H1 (cell line): ENCODE data around the gene NPFFR1. TPM values are rescaled to one million over a fixed set of nuclear protein-coding genes. Genes with fewer than 3 reads are reported as not detected.

Experiments used
- CTCF ChIA-PET: fragments of 300-600 bp; sonication (Branson Sonifier 250); formaldehyde crosslinking; loops from one replicate; lab custom pipeline; 2021; ENCODE audit not compliant: partially characterized antibody; lab: Charles Lee
- POLR2A ChIA-PET: fragments of 300-600 bp; sonication (Branson Sonifier 250); formaldehyde crosslinking; loops from one replicate; lab custom pipeline; 2021; ENCODE audit warnings: inconsistent platforms; ENCODE audit not compliant: partially characterized antibody; lab: Charles Lee
- DNase-seq, 2 experiments: peaks; one replicate each; pipeline versions ENCODE4 v3.0.0 to v3.0.0-alpha.2; 2010 to 2022; ENCODE audit warnings: low spot score in 2 of 2, low read depth in 1 of 2, mixed read lengths in 1 of 2
- FAIRE-seq: peaks from 2 replicates; lab custom pipeline; 2011; peaks lifted over from hg19 to GRCh38; lab: Jason Lieb, UNC
- H2AFZ ChIP-seq: 2 replicates; pipeline ENCODE4 v1.8.1; 2012; ENCODE audit warnings: low read length, inconsistent platforms
- H2AK5ac ChIP-seq: 2 replicates; pipeline ENCODE4 v1.6.1; 2013; ENCODE audit warnings: low read depth, low read length
- H2BK120ac ChIP-seq: replicated peaks from 2 replicates; pipeline ENCODE3; 2013; ENCODE audit warnings: low read depth, low read length, inconsistent platforms
- H2BK12ac ChIP-seq: 2 replicates; pipeline ENCODE4 v1.6.1; 2013; ENCODE audit warnings: low read depth, low read length
- H2BK15ac ChIP-seq: 2 replicates; pipeline ENCODE4 v1.6.1; 2013; ENCODE audit warnings: low read length
- H2BK20ac ChIP-seq: 2 replicates; pipeline ENCODE4 v1.6.1; 2013; ENCODE audit warnings: low read length
- H2BK5ac ChIP-seq: 2 replicates; pipeline ENCODE4 v1.6.1; 2013; ENCODE audit warnings: low read depth, low read length
- H3K14ac ChIP-seq: 2 replicates; pipeline ENCODE4 v1.6.1; 2013; ENCODE audit warnings: inconsistent platforms; ENCODE audit not compliant: insufficient read length
- H3K18ac ChIP-seq: 2 replicates; pipeline ENCODE4 v1.6.1; 2013; ENCODE audit warnings: low read length; ENCODE audit errors: extremely low read depth
- H3K23ac ChIP-seq: 2 replicates; pipeline ENCODE4 v1.6.1; 2013; ENCODE audit warnings: inconsistent platforms; ENCODE audit not compliant: insufficient read length
- H3K23me2 ChIP-seq: 2 replicates; pipeline ENCODE4 v1.6.1; 2013; ENCODE audit warnings: low read depth, low read length
- H3K27ac ChIP-seq: 2 replicates; pipeline ENCODE4 v1.6.1; 2011; ENCODE audit warnings: low read depth, low read length, inconsistent platforms
- H3K27me3 ChIP-seq, 4 experiments: replicated peaks in 1 of 4; 1 replicate in 1 of 4; 2 replicates in 3 of 4; pipeline versions ENCODE4 v1.6.1 to v1.8.1; 2011 to 2013; ENCODE audit warnings: low read length in 3 of 4, mild to moderate bottlenecking in 3 of 4, inconsistent platforms in 2 of 4, mixed read lengths in 2 of 4, moderate library complexity in 1 of 4; ENCODE audit not compliant: control insufficient read depth in 3 of 4, insufficient read depth in 3 of 4; ENCODE audit errors: extremely low read depth in 1 of 4
- H3K36me3 ChIP-seq, 4 experiments: 2 replicates each; pipeline versions ENCODE4 v1.6.1 to v1.8.1; 2011 to 2013; ENCODE audit warnings: mild to moderate bottlenecking in 4 of 4, low read length in 3 of 4, moderate library complexity in 2 of 4, control low read depth in 1 of 4, inconsistent platforms in 1 of 4; ENCODE audit not compliant: insufficient read depth in 4 of 4, control insufficient read depth in 2 of 4
- H3K4ac ChIP-seq: replicated peaks from 2 replicates; pipeline ENCODE3; 2013; ENCODE audit warnings: low read length, low read depth, mixed read lengths, inconsistent platforms; ENCODE audit not compliant: insufficient read length
- H3K4me1 ChIP-seq, 4 experiments: replicated peaks in 1 of 4; 1 replicate in 1 of 4; 2 replicates in 3 of 4; pipeline versions ENCODE4 v1.6.1 to v1.8.1; 2011 to 2013; ENCODE audit warnings: low read length in 3 of 4, inconsistent platforms in 2 of 4, mixed read lengths in 1 of 4; ENCODE audit not compliant: insufficient read depth in 4 of 4, control insufficient read depth in 3 of 4
- H3K4me2 ChIP-seq, 2 experiments: 2 replicates each; pipeline versions ENCODE4 v1.6.1 to v1.8.1; 2011 to 2013; ENCODE audit warnings: low read depth in 2 of 2, low read length in 2 of 2, control low read depth in 1 of 2, inconsistent platforms in 1 of 2, mild to moderate bottlenecking in 1 of 2; ENCODE audit not compliant: insufficient read depth in 1 of 2
- H3K4me3 ChIP-seq, 4 experiments: fragments of 200-600, 300-600 bp in 1 of 4; sonication (generic), shearing (Covaris generic), sonication (Bioruptor Twin) in 1 of 4; 2 replicates each; pipeline versions ENCODE4 v1.5.1 to v1.8.1; 2011 to 2016; ENCODE audit warnings: low read length in 4 of 4, low read depth in 3 of 4, control low read depth in 2 of 4, inconsistent platforms in 2 of 4, mild to moderate bottlenecking in 2 of 4, mixed read lengths in 1 of 4, moderate library complexity in 1 of 4; ENCODE audit not compliant: insufficient read depth in 2 of 4; ENCODE audit errors: extremely low read depth in 1 of 4
- H3K56ac ChIP-seq: replicated peaks from 2 replicates; pipeline ENCODE3; 2013; ENCODE audit warnings: low read depth, mild to moderate bottlenecking, mixed read lengths, low read length, inconsistent platforms; ENCODE audit not compliant: insufficient read length
- H3K79me1 ChIP-seq: 2 replicates; pipeline ENCODE4 v1.6.1; 2013; ENCODE audit warnings: low read depth, low read length, control low read depth
- H3K79me2 ChIP-seq, 2 experiments: 2 replicates each; pipeline versions ENCODE4 v1.6.1 to v1.8.1; 2012 to 2013; ENCODE audit warnings: low read length in 2 of 2, mild to moderate bottlenecking in 2 of 2, inconsistent platforms in 1 of 2; ENCODE audit not compliant: insufficient read depth in 2 of 2, control insufficient read depth in 1 of 2
- H3K9ac ChIP-seq, 4 experiments: replicated peaks in 1 of 4; 1 replicate in 1 of 4; 2 replicates in 3 of 4; pipeline versions ENCODE4 v1.6.1 to v1.8.1; 2011 to 2013; ENCODE audit warnings: low read depth in 3 of 4, low read length in 3 of 4, control low read depth in 2 of 4, mild to moderate bottlenecking in 2 of 4, moderate library complexity in 2 of 4, inconsistent platforms in 1 of 4; ENCODE audit errors: extremely low read depth in 1 of 4
- H3K9me3 ChIP-seq, 2 experiments: 2 replicates each; pipeline versions ENCODE4 v1.6.1 to v1.8.1; 2012 to 2013; ENCODE audit warnings: mild to moderate bottlenecking in 2 of 2, moderate library complexity in 2 of 2, control low read depth in 1 of 2, inconsistent platforms in 1 of 2, low read depth in 1 of 2, low read length in 1 of 2, mixed read lengths in 1 of 2; ENCODE audit not compliant: insufficient read depth in 2 of 2
- H4K20me1 ChIP-seq, 2 experiments: replicated peaks in 1 of 2; 2 replicates each; pipeline versions ENCODE3 to v1.8.1; 2011 to 2013; ENCODE audit warnings: inconsistent platforms in 2 of 2, low read length in 2 of 2, mild to moderate bottlenecking in 1 of 2; ENCODE audit not compliant: insufficient read depth in 2 of 2, control insufficient read depth in 1 of 2
- H4K5ac ChIP-seq: 2 replicates; pipeline ENCODE4 v1.6.1; 2013; ENCODE audit warnings: low read length, low read depth, mixed read lengths, inconsistent platforms; ENCODE audit not compliant: insufficient read length
- H4K8ac ChIP-seq: 2 replicates; pipeline ENCODE4 v1.8.0; 2013; ENCODE audit warnings: mild to moderate bottlenecking, moderate library complexity, low read length, inconsistent platforms; ENCODE audit not compliant: insufficient read depth; ENCODE audit errors: extremely low read depth
- H4K91ac ChIP-seq: replicated peaks from 2 replicates; pipeline ENCODE3; 2013; ENCODE audit warnings: low read length, mixed read lengths, inconsistent platforms; ENCODE audit not compliant: insufficient read length
- ASH2L ChIP-seq: fragments of 200-600, 300-600 bp; sonication (generic); IDR thresholded peaks from one replicate; pipeline ENCODE4 v1.7.1; 2017; ENCODE audit warnings: low read length
- BCL11A ChIP-seq, 2 experiments: IDR thresholded peaks; one replicate each; pipeline ENCODE4 v1.6.1; 2011; ENCODE audit warnings: low read depth in 2 of 2, low read length in 2 of 2, mild to moderate bottlenecking in 2 of 2
- BRCA1 ChIP-seq: IDR thresholded peaks from 2 replicates; pipeline ENCODE4 v1.6.1; 2012; ENCODE audit warnings: low read depth, low read length, improper control_type of control experiment
- CBX8 ChIP-seq: fragments of 300-800, 300-1000 bp; sonication (generic); IDR thresholded peaks from 2 replicates; pipeline ENCODE4 v1.7.1; 2016; ENCODE audit warnings: low read depth, low read length, borderline replicate concordance
- CHD1 ChIP-seq: IDR thresholded peaks from 2 replicates; pipeline ENCODE4 v1.6.1; 2012; ENCODE audit warnings: low read depth, low read length, improper control_type of control experiment
- EGR1 ChIP-seq: IDR thresholded peaks from 2 replicates; pipeline ENCODE4 v1.6.1; 2011; ENCODE audit warnings: low read depth, low read length, borderline replicate concordance
- FOSL1 ChIP-seq: IDR thresholded peaks from 2 replicates; pipeline ENCODE4 v1.6.1; 2011; ENCODE audit warnings: mild to moderate bottlenecking, low read depth, low read length, moderate library complexity; ENCODE audit not compliant: insufficient read depth
- KDM1A ChIP-seq: fragments of 200-600, 300-600 bp; sonication (generic); IDR thresholded peaks from 2 replicates; pipeline ENCODE4 v1.7.1; 2016; ENCODE audit warnings: mild to moderate bottlenecking, low read length, borderline replicate concordance
- MAX ChIP-seq: IDR thresholded peaks from 2 replicates; pipeline ENCODE4 v1.6.1; 2012; ENCODE audit warnings: inconsistent platforms
- SAP30 ChIP-seq: fragments of 300-600 bp; sonication (generic); IDR thresholded peaks from 2 replicates; pipeline ENCODE4 v1.7.1; 2012; ENCODE audit warnings: low read length, moderate library complexity, mild to moderate bottlenecking, inconsistent platforms; ENCODE audit not compliant: insufficient read depth, insufficient replicate concordance
- SIN3A ChIP-seq, 2 experiments: IDR thresholded peaks in 1 of 2; conservative IDR thresholded peaks in 1 of 2; 2 replicates each; pipeline ENCODE4 v1.6.1; 2011 to 2012; ENCODE audit warnings: low read length in 2 of 2, improper control_type of control experiment in 1 of 2, low read depth in 1 of 2, mild to moderate bottlenecking in 1 of 2
- SIRT6 ChIP-seq: IDR thresholded peaks from one replicate; pipeline ENCODE4 v1.7.1; 2012; ENCODE audit warnings: low read length, inconsistent platforms
- TAF7 ChIP-seq: optimal IDR thresholded peaks from 2 replicates; pipeline ENCODE3; 2011; ENCODE audit warnings: low read depth, mild to moderate bottlenecking, inconsistent platforms, low read length, moderate library complexity, borderline replicate concordance
- TEAD4 ChIP-seq: IDR thresholded peaks from 2 replicates; pipeline ENCODE4 v1.6.1; 2012; ENCODE audit warnings: low read depth, low read length, inconsistent platforms, mixed read lengths
- WGBS, 2 experiments: shearing (Covaris generic) in 1 of 2; methylation state at CpG; one replicate each; pipeline versions ENCODE4 v1.1.6 to v1.1.7; 2013 to 2015; ENCODE audit warnings: low lambda C conversion rate in 2 of 2, mixed read lengths in 2 of 2, inconsistent platforms in 1 of 2, low coverage in 1 of 2, missing lambda C conversion rate in 1 of 2; ENCODE audit not compliant: insufficient replicate concordance in 2 of 2, insufficient coverage in 1 of 2, insufficient read length in 1 of 2; ENCODE audit errors: extremely low coverage in 1 of 2, missing lambda C conversion rate in 1 of 2; 5-methylcytosine and 5-hydroxymethylcytosine counted together
- polyA plus RNA-seq, 7 experiments: library from polyadenylated mRNA; depleted of rRNA in 3 of 7; stranded (reverse) in 5 of 7; unstranded in 2 of 7; fragments of >200 nt in 5 of 7; fragments of 200-250 nt in 2 of 7; gene quantifications; 1 replicate in 5 of 7; 2 replicates in 1 of 7; 4 replicates in 1 of 7; pipeline versions ENCODE4 v1.2.1 to v1.2.3, GENCODE V29; 2011 to 2013; ENCODE audit warnings: missing spikeins in 2 of 7, mixed read lengths in 2 of 7
- total RNA-seq: library from RNA; stranded (reverse); fragmentation: NEBNext Ultra II Directional; extraction: Animal tissue kit (Norgen Biotek cat#: 25700); gene quantifications from 2 replicates; pipeline ENCODE4 v1.2.1, GENCODE V29; 2021

NPFFR1 gene
- total and polyA plus RNA-seq, 2 of the 8 experiments (the other 6 are each of a cell fraction or from before 2014, with no cell fraction given): 0.02 to 0.06 TPM

- H3K9ac ChIP-seq: no peak overlapping the region; a peak in 1 of 7 replicates
- DNase-seq (no peak), FAIRE-seq (no peak)
- no peak overlapping the region for H3K14ac ChIP-seq
- H3K18ac ChIP-seq: no peak overlapping the region
- no peak overlapping the region for H2AK5ac ChIP-seq
- no peaks in the 10 kb centered on the region for H3K23me2 ChIP-seq
- no peak overlapping the region for H3K4ac ChIP-seq
- ChIA-PET CTCF (interaction anchor here (1.2 to 2.2 kb wide), 5 partner anchors 11 to 108 kb away, joined by 4 to 11 read pairs (median 9); no protein-coding TSS in a partner anchor), POLR2A (no interaction called here)
- no peak overlapping the region for H3K56ac ChIP-seq
- H2BK20ac ChIP-seq: no peak overlapping the region
- 84% methylated on average over 4 of the region's 4 CpGs; no CpG with 5 or more reads in 1 of the 2 experiments for WGBS, 2 experiments
- H2BK5ac ChIP-seq: no peak overlapping the region
- no peak overlapping the region for H2AFZ ChIP-seq
- no peaks in the 10 kb centered on the region for H3K27me3 ChIP-seq
- no peaks in the 10 kb centered on the region for H3K36me3 ChIP-seq
- no peaks in the 10 kb centered on the region for H3K79me2 ChIP-seq
- H2BK120ac ChIP-seq: no peak overlapping the region
- H3K9me3 ChIP-seq: no peaks in the 10 kb centered on the region
- no peak overlapping the region for H2BK12ac ChIP-seq
- no peaks in the 10 kb centered on the region; the same call in 1 of the 2 replicates for H3K79me1 ChIP-seq
- peaks cover 2 to 5% of the 10 kb centered on the region in 2 experiments for H4K20me1 ChIP-seq
- no peak overlapping the region for H2BK15ac ChIP-seq
- H3K4me2 ChIP-seq: no peak overlapping the region
- no peak overlapping the region for H3K27ac ChIP-seq
- H3K4me1 ChIP-seq: peaks cover 0 to 12% (median 8%) of the 10 kb centered on the region in 4 experiments; a peak in 6 of 7 replicates
- no peak overlapping the region for H4K5ac ChIP-seq
- no peak overlapping the region for H3K4me3 ChIP-seq
- H4K8ac ChIP-seq: no peak overlapping the region
- no peak overlapping the region for H4K91ac ChIP-seq
- H3K23ac ChIP-seq: no peak overlapping the region
- TF ChIP-seq SIN3A (conservative IDR thresholded peaks at IDR 0.05 in 1 of 2, IDR thresholded peaks at IDR 0.05 in 1 of 2; ENCODE audit: low read depth in 1 of 2, low read length in 2 of 2): no peak
- no peak for TF ChIP-seq SIRT6
- no peak for TF ChIP-seq CHD1
- no peak for TF ChIP-seq BCL11A (IDR thresholded peaks at IDR 0.05; ENCODE audit: low read depth in 2 of 2, low read length in 2 of 2)
- TF ChIP-seq BRCA1: no peak
- no peak for TF ChIP-seq TAF7
- no peak for TF ChIP-seq KDM1A
- TF ChIP-seq TEAD4: no peak
- TF ChIP-seq FOSL1: no peak
- TF ChIP-seq SAP30: no peak
- TF ChIP-seq CBX8: no peak
- no peak for TF ChIP-seq MAX
- no peak for TF ChIP-seq ASH2L
- TF ChIP-seq EGR1: no peak
These were observed 45.2 kb upstream of the NPFFR1 start for GRCh38 chr10:70328967-70329366.
